GM18868 (cell line): ENCODE measurements around the gene KCNC1.

Experiments
- ATAC-seq: cut with Tn5 transposase; IDR thresholded peaks from one replicate; pipeline ENCODE4 v1.9.1; 2021; ENCODE audit warnings: mild to moderate bottlenecking, moderate library complexity; ENCODE audit not compliant: unreplicated experiment

The KCNC1 gene

GRCh38 chr11:17736579-17736893 is 2.0 kb downstream of the KCNC1 start:
- ATAC-seq, result no peak

- no peak for ATAC-seq
Observed at GRCh38 chr11:17736930-17737817, 2.6 kb downstream of the KCNC1 start.

GRCh38 chr11:17738151-17738973 is 3.8 kb downstream of the KCNC1 start:
- no peak for ATAC-seq

GRCh38 chr11:17739945-17740338 is 5.4 kb downstream of the KCNC1 start:
- no peak for ATAC-seq

- no peak for ATAC-seq
Observed at GRCh38 chr11:17740649-17741235, 6.2 kb downstream of the KCNC1 start.

GRCh38 chr11:17741487-17741886 is 6.9 kb downstream of the KCNC1 start:
- no peak for ATAC-seq

GRCh38 chr11:17742019-17742418 is 7.4 kb downstream of the KCNC1 start:
- ATAC-seq, result no peak

- no peak for ATAC-seq
Observed at GRCh38 chr11:17743026-17743807, 8.6 kb downstream of the KCNC1 start.

- no peak for ATAC-seq
Observed at GRCh38 chr11:17743808-17744119, 9.2 kb downstream of the KCNC1 start.

- ATAC-seq, result no peak
Observed at GRCh38 chr11:17744151-17744940, 9.8 kb downstream of the KCNC1 start.

- no peak for ATAC-seq
Observed at GRCh38 chr11:17745023-17745772, 10.6 kb downstream of the KCNC1 start.

- no peak for ATAC-seq
Observed at GRCh38 chr11:17746096-17746495, 11.5 kb downstream of the KCNC1 start.

GRCh38 chr11:17747131-17747955 is 12.8 kb downstream of the KCNC1 start:
- ATAC-seq, result no peak

GRCh38 chr11:17748044-17748443 is 13.5 kb downstream of the KCNC1 start:
- no peak for ATAC-seq

- no peak for ATAC-seq
Observed at GRCh38 chr11:17748761-17749721, 14.5 kb downstream of the KCNC1 start.

GRCh38 chr11:17750013-17750800 is 15.6 kb downstream of the KCNC1 start:
- no peak for ATAC-seq

GRCh38 chr11:17750801-17751165 is 16.2 kb downstream of the KCNC1 start:
- no peak for ATAC-seq
